T-helper 9 cell (primary cell): ENCODE results near the gene SLC36A1.
"Not testable (repeated sequence)": the region's sequence is repeated elsewhere in the genome, so short reads cannot be mapped to it uniquely, and the experiment has no call there.

Experiments
- DNase-seq: peaks from one replicate; pipeline ENCODE4 v3.0.0-alpha.2; 2020

Gene SLC36A1

DNA sequence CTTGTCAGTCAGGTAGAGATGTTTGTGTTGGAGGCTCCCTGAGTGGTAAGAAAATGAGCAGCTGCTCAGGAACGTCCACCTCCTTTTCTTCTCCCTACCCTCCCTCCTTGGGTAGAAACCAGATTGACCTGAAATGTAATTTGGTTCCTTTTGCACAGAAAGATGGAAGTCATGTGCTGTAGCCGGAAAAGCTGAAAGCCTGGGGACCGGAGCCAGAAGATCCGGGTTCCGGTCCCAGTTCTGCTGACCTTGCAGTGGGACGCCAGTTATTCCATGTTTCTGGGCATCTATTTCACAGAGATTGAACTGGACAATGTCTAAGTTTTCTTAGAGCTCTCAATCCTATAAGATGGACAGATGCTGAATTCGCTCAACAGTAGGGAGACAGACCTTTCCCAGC, 40.1 kb downstream of the SLC36A1 start:
- DNase-seq, result no peak

DNA sequence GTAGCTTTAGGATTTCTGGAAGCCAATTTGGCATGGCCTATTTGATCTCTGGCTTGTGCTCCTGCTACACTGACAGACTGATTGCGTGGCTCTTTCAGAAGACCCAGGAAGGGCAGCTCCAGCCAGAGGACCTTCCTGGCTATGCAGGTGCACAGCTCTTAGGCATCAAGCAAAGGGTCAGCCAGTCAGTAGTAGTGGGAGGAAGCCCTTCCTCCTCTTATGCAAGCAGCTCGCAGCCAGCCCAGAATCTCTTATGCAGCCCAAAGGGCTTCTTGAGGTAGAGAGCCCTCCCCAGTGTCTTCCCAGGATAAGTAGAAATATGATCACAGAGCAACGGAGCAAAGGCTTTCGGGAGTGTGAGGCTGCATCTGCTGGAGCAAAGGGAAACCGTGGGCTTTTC, 43.2 kb downstream of the SLC36A1 start:
- DNase-seq, result no peak

DNA sequence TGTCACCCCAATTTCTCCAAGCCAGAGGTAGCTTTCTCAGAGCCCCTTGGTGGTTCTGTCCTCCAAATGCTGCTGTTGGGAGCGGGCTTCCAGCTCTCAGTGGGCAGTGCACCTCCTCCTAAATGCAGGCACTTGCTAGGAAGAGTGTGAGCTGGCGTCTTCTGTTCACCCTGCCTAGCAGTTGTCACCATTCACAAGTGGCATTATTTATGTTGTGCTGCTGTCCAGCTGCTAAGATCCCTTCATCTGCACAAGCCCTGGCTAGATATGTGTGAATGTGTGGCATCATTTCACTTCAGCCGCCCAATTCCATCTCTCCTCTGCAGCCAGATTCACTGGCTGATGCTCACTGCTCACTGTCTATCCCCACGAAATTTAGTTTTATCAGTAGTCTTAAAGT, 43.7 kb downstream of the SLC36A1 start:
- no peak for DNase-seq

DNA sequence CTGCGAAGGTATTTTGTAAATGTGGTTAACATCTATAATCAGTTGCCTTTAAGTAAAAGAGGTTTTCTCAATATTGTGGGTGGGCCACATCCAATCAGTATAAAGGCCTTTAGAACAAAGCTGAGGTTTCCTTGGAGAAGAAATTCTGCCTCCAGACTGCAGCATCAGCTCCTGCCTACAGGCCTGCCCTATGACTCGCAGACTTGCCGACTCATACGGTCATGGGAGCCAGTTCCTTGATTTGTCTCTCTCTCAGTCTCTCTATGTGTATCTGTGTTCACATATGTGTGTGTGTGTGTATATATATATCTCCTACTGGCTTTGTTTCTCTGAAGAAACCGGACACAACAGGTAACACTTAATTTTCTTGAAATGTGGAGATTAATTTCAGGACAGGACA, 45.3 kb downstream of the SLC36A1 start:
- no peak for DNase-seq

DNA sequence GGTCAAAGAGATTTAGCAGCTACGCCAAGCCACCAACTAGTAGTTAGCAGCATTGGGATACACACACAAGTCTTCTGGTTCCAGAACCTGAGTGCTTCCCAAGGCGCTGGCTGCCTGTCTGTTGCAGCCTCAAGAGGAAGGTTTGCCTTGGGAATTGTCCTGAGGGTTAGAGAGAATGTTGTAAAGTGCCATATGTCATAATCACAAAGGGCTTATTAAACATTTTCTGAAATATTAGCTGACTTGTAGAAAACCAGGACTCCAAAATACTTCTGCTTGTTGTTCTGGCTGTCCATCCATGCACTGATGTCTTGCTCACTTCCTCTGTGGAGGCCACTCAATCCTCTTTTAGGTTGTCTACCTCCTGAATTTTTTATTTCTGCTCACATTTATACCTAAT, 46.3 kb downstream of the SLC36A1 start:
- no peak for DNase-seq

DNA sequence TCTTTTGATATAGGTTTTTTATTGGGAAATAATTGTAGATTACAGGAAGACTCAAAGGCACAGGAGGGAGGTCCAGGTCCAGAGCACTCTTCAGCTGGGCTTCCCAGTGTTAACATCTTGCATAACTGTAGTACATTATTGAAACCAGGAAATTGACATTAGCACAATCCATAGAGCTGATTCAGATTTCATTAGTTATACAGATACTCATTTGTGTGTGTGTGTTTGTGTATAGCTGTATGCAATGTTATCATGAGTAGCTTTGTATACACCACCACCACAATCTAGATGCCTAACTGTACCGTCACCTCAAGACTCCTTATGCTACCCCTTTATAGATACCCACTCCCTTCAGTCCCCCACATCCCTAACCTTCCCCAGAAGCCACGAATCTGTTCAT, 47.9 kb downstream of the SLC36A1 start:
- no peak for DNase-seq

DNA sequence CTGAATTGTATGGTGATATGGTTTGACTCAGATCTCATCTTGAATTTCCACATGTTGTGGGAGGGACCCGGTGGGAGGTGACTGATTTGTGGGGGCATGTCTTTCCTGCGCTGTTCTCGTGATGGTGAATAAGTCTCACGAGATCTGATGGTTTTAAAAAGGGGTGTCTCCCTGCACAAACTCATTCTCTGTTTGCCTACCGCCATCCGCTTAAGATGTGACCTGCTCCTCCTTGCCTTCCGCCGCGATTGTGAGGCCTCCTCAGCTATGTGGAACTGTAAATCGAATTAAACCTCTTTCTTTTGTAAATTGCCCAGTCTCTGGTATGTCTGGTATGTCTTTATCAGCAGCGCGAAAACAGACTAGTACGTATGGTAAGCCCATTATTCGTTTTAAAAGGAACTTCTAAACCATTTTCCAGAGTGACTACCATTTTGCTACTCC, 48.7 kb downstream of the SLC36A1 start:
- DNase-seq, result no peak

DNA sequence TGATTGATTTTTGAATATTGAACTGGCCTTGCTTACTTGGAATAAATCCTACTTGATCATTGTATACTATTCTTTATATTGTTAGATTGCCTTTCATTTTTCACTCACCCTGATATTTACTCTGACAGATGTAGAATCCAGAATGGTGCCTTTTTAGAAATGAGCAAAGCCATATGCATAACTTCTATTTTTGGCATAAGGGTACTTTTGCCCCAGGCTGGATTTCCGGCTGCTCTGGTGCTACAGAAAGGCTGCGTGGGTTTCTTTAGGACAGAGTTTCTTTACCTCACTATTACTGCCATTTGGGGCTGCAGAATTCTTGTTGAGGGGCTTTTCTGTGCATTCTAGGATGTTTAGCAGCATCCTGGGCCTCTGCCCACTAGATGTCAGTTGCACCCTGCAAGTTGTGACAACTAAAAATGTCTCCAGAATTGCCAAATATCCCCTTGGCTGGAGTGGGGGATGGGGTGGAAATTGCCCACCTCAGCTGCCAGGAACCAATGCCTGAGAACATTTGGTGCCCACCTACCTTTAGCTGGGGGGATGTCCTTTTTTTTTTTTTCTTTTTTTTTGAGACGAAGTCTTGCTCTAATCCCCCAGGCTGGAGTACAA, 50.1 kb downstream of the SLC36A1 start:
- no peak for DNase-seq

DNA sequence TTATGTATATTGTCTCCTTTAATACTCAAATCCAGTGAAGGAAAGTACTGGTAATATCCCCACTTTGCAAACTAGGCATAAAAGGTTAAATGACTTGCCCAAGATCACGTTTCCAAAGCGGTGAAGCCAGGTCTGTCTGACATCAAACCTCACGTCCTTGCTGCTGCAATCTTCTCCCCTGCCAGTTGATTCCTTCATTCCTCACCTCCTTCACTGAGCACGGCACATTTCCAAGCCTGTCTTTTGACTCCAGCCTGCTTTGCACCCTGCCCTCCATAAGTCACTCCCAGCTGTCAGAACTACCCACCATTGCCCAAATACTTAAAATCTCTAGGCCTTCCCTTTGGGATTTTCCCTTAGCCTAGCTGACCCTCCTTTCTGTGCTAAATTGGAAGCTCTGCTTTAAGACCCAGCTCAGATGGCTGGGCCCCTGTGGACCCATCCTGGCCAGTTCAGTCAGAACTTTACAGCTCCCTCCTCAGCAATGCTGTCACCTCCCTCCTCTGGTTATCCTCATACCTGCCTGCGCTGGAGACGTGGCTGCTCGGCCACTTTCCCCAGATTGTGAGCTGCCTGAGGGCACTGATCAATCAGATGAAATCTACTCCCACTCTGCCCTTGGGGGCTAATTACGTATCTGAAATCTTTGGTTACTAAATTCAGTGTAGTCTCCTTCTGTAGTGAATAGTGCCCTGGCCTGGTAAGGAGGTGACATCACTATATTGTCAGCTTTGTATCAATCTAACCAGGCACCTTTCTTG, 51.2 kb downstream of the SLC36A1 start:
- no peak for DNase-seq

DNA sequence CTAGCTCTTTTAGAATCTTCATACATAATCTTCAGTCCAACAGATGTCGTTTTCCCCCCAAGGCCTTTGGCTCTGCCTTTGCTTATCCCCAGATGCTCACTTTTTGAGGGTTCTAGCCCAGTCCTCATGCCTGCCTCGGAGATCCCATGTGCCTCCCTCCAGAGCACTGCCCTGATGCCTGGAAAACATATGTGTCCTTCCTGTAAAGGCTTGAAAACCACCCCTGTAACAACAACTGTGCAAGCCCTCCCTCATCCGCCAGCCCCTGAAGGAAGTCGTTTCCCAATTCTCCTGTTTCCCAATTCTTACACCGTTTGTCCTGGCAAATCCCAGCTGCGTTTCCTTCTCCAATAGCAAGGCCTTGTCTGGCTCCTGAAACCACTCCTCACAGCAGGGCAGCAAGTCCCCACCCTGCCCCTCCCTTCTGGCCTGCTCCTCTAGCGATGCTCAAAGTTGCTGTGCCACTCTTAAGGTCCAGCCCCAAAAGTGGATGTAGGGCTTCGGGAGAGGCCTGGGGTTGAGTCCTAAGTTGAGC, 52.2 kb downstream of the SLC36A1 start:
- no peak for DNase-seq

DNA sequence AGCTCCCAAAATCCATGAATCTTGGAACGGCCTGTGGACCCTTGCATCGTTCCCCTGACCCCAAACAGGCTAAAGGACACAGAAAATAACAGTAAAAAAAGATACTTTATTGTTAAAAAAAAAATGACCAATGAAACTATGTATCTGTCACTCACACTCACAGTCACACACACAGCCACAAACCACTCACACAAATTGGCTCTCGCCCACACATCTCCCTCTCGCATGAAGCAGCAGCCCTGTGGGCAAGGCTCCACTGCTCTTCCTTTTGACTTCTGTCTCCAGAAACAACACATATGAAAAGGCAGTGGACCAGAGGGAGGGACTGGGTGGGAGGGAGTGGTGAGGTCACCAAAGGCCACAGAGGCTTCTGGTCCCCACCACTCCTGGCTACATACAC, 56.6 kb downstream of the SLC36A1 start:
- no peak for DNase-seq

DNA sequence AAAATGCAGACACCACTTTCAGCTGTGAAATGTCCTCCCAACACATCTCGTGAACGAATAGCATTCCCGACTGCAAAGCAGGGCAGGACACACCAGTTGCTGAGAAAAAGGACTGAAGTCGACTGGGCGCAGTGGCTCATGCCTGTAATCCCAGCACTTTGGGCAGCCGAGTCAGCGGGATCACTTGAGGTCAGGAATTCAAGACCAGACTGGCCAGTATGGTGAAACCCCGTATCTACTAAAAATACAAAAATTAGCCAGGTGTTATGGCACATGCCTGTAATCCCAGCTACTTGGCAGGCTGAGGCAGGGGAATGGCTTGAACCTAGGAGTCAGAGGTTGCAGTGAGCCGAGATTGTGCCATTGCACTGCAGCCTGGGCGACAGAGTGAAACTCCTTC, 60.9 kb downstream of the SLC36A1 start:
- not testable (repeated sequence) for DNase-seq

DNA sequence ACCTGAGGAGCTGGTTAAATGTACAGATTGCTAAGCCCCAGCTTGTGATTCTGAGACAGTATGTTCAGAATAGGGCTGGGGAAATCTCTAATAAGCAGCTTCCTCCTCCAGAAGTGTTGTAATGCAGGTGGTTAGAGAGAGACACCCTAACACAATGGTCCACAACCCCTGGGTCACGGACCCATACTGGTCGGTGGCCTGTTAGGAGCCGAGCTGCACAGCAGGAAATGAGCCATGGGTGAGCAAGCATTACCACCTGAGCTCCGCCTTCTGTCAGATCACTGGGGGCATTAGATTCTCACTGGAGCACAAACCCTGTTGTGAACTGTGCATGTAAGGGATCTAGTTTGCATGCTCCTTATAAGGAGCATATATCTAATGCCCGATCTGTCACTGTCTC, 61.8 kb downstream of the SLC36A1 start:
- no peak for DNase-seq

DNA sequence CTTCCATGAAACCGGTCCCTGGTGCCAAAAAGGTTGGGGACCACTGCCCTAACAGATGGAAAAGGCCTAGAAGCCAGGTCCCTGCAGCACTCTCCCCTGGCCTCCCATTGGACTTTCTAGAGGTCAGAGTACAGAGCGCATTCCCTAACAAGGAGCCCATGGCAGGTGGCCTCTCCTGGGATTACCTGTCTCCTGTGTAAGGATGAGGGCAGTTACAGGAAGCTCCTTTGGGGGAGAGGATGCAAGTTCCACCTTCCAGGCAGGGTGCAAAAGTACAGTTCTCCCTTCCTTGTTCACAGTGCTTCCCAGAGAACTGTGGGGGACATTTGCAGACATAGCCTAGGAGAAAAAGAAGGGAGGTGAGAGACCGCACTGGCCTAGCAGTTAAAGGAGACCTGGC, 62.4 kb downstream of the SLC36A1 start:
- no peak for DNase-seq

DNA sequence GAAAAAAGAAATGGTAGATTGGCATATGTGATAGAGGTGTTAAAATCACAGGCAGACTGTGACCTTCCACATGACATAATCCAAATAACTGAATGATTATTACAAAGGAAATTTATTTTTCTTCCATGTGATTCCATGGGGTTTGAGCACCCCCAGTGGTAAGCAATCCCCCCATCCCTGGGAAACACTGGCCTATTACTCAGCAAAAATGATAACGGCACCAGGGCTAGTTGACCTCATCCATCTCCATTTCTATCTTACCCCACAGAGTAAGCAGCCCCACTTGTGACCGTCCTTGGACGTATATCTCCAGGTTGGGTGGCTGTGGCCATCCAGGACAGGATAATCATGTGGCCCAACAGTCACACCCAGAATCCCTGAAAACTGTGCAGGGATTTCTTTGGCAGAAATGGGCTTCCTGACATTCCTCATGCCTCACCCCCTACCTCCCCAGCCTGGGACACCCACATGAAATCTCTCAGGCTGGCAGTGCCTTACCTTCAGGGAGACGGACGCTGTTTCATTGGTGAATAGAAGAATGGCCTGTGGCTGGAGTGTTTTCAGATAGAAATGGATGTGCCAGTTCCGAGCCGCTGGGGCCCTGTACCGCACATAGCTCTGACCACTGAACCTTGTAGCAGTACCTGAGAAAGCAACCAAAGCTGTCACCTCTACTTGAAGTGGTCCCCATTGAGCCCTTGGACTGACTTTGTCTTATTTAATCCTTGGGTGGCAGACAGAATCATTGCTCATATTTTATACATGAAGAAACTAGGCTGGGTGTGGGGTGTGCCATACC, 69.9 kb downstream of the SLC36A1 start:
- DNase-seq, result no peak

DNA sequence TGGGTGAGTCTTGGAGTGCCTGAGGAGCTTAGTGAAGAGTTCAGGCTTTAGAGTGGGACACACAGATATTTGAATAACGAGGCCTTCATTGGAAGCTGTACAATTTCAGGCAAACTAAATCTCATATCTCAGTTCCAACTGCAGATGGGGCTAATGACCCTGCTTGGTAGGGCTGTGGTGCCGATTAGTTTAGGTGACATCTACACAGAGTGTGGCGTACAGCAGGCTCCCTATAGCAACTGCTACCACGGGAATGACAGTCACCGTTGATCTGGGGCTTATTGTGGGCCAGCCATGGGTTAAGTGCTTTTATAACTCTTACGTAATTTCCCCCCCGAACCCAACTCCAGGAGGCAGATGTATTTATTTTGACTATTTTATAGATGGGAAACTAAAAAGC, 72.9 kb downstream of the SLC36A1 start:
- DNase-seq, result no peak

DNA sequence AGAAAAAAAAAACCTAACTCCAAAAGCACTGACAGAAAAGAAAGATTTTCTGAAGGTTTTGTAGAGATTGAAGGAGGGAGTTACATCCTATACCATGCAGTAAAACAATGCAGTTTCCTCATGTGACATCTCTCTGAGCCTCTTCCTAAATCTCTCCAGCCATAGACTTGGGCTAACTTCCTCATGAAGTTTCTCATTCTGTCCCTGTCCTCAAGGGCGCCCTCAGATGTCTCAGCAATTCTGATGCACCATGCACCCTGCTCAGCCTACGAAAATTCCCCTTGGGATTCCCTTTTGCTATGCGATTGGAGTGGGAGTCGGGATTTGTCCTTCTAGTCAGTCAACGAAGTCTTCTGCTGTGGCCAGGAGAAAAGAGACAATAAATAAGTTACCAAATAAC, 74.8 kb downstream of the SLC36A1 start:
- no peak for DNase-seq

DNA sequence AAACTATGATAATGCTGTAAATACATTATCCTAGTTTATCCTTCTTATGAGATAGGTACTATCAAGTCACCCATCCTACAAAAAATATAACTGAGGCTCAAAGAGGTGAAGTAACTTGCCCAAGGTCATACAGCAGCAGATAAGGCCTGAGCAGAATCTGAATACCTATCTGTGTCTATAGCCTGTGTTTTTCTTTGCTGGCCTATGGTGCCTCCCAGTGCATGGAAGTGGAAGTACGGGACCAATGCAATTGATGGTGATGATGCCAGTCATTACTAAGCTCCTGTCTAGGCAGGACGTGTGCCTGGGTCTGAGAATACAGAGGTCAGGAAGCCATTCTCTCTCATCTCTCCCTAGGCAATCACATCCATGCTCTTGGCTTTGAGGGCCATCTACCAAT, 75.9 kb downstream of the SLC36A1 start:
- no peak for DNase-seq

DNA sequence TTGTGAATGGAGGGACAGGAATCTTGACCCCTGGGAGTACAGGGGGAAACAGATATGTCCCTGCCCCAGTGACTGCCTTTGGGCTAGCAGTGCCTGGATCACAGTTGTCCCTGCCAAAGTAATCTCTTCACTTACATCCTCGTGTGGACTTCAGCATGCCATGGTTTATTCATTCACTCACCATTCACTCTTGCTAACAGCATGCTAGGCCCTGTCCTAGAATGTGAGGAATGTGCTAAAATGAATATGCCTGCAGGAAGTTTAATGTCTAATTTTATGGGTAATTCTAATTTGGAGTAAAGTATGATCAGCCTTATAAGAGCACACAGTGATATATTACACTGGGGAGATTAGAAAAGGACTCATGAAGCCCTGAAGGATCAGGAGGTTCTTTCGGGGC, 80.8 kb downstream of the SLC36A1 start:
- no peak for DNase-seq

DNA sequence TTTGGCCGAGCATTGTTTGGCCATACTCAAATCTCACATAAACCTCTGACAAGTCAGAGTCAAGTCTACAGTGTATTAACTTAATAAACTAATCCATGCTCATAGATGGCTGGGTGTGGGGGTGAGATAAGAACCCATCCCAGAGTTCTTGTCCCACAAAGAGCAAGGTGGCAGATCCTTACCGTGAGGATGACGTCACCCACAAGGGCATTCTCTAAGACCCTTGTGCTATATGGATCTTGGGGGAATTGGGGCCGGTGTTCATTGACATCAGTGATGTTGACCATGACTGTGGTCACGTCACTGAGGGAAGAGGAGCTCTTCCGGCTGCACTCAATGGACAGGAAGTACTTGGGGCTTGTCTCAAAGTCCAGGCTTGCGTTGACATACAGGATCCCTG, 81.6 kb downstream of the SLC36A1 start:
- DNase-seq, result no peak

DNA sequence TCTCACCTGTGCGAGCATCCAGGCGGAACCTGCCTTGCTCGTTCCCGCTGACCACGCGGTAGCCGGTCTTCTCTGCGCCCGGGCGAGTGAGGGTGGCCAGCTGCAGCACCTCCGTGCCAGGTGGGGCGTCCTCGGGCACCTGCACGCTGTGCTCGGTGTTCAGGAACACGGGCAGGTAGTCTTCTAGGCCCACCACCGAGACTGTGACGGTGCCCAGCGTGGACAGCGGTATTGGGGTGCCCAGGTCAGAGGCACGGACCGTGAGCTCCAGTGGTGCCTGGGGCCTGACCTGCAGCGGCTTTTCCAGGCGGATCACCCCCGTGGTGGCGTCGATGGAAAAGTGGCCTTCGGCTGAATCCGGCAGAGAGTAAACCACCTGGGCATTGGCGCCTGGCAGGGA, 84.2 kb downstream of the SLC36A1 start:
- no peak for DNase-seq

DNA sequence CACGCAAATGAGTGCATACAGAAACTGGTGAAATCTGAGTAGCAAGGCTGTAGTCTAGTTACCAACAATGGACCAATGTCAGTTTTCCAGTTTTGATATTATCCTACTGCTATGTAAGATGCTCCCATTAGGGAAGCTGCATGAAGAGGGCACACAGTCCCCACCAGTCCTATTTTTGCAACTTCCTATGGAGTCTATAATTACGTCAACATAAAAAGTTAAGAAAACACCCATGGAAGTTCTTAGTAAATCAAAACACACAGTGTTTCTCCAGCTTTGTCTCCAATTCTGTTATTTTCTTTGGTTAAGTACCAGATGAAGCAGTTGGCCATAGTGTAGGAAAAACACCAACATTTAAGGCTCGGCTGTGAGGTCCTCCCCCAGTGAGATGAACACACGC, 85.0 kb downstream of the SLC36A1 start:
- DNase-seq, result no peak

DNA sequence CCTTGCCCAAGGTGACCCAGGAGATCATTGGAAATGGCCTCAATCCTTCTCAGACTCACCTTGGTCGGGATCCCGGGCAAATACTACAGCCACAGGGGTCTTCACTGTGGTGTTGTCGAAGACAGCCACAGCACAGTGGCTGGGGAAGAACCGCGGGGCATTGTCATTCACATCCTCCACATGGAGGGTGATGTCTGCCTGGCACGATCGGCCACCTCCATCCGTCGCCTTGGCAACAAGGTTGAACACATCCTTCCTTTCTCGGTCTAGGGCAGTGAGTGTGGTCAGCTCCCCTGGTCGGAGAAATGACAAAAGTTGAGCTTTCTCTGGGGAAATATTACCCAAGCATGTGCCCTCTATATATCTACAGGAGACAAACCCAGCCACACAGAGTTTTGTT, 86.9 kb downstream of the SLC36A1 start:
- DNase-seq, result no peak

DNA sequence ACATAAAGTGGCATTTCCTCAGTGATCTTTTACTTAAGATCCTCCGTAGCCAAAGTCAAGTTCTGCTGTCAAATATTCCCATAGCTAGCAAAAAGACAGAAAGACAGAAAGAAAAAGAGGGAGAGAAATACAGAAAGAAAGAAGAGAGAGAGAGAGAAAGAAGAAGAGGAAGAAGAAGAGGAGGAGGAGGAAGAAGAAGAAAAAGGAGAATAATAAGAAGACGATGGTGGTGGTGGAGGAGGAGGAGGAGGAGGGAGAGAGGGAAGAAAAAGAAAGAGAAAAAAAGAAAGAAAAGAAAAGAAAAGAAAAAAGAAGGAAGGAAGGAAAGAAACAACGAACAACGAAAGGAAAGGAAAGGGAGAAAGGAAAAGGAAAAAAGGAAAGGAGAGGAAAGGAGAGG, 89.6 kb downstream of the SLC36A1 start:
- DNase-seq, result no peak
